ENCODE data around the gene CROCC2. TPM values are rescaled to one million over a fixed set of nuclear protein-coding genes. Genes with fewer than 3 reads are reported as not detected.

The CROCC2 gene
- total and polyA plus RNA-seq, 2 of the 13 experiments (the other 11 are each of a cell fraction or from before 2014, with no cell fraction given), result not detected

DNA sequence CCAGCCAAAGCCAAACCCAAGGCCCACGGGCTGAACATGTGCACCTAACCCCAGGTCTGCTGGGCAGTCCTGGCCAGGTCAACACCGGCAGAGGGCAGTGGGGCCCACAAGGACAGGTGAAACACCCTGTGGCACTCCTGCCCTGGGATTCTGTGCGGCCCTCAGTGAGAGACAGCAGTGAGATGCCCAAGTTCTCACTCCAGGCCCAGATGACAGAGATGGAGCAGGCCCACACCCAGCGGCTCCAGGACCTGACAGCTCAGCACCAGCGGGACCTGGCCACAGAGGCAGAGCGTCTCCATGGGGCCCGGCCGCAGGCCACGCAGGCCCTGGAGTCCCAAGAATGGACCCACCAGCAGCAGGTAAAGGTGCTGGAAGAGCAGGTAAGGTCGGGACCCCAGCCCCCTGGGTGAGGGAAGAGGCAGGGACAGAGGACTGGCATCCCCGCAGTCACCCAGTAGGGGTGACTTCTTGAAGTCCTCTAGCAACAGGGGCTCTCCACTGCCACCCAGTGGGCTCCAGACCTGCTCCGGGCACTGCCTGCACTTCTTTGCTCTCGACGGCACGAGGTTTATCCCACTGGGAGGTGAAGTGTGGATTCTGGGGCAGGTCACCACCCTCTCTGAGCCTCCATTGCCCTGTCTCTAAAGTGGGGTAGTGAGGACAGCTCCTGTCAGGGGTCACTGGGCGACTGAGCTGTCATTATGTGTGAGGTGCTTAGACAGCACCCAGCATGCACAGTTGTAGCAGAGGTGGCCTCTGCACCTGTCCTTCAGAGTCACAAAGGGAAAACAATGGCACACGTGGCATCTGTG, 83.5 kb downstream of the CROCC2 start (continued):
- TF ChIP-seq, protein P1, sequence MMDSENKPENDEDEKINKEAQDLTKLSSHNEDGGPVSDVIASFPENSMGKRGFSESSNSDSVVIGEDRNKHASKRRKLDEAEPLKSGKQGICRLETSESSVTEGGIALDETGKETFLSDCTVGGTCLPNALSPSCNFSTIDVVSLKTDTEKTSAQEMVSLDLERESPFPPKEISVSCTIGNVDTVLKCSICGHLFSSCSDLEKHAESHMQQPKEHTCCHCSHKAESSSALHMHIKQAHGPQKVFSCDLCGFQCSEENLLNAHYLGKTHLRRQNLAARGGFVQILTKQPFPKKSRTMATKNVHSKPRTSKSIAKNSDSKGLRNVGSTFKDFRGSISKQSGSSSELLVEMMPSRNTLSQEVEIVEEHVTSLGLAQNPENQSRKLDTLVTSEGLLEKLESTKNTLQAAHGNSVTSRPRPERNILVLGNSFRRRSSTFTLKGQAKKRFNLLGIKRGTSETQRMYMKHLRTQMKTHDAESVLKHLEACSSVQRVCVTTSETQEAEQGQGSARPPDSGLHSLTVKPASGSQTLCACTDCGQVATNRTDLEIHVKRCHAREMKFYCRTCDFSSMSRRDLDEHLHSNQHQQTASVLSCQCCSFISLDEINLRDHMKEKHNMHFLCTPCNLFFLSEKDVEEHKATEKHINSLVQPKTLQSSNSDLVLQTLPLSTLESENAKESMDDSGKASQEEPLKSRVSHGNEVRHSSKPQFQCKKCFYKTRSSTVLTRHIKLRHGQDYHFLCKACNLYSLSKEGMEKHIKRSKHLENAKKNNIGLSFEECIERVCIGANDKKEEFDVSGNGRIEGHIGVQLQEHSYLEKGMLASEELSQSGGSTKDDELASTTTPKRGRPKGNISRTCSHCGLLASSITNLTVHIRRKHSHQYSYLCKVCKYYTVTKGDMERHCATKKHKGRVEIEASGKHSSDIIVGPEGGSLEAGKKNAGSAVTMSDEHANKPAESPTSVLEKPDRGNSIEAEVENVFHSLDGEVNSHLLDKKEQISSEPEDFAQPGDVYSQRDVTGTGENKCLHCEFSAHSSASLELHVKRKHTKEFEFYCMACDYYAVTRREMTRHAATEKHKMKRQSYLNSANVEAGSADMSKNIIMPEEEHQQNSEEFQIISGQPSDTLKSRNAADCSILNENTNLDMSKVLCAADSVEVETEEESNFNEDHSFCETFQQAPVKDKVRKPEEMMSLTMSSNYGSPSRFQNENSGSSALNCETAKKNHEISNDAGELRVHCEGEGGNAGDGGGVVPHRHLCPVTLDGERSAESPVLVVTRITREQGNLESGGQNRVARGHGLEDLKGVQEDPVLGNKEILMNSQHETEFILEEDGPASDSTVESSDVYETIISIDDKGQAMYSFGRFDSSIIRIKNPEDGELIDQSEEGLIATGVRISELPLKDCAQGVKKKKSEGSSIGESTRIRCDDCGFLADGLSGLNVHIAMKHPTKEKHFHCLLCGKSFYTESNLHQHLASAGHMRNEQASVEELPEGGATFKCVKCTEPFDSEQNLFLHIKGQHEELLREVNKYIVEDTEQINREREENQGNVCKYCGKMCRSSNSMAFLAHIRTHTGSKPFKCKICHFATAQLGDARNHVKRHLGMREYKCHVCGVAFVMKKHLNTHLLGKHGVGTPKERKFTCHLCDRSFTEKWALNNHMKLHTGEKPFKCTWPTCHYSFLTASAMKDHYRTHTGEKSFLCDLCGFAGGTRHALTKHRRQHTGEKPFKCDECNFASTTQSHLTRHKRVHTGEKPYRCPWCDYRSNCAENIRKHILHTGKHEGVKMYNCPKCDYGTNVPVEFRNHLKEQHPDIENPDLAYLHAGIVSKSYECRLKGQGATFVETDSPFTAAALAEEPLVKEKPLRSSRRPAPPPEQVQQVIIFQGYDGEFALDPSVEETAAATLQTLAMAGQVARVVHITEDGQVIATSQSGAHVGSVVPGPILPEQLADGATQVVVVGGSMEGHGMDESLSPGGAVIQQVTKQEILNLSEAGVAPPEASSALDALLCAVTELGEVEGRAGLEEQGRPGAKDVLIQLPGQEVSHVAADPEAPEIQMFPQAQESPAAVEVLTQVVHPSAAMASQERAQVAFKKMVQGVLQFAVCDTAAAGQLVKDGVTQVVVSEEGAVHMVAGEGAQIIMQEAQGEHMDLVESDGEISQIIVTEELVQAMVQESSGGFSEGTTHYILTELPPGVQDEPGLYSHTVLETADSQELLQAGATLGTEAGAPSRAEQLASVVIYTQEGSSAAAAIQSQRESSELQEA (CRISPR knock-in tag; IDR thresholded peaks at IDR 0.05; ENCODE audit: not compliant biosample characterization), result no peak
- TF ChIP-seq MEF2D (CRISPR knock-in tag; IDR thresholded peaks at IDR 0.05) (no peak), SNAPC2 (CRISPR knock-in tag; IDR thresholded peaks at IDR 0.05) (no peak), SOX6 (IDR thresholded peaks at IDR 0.05) (no peak), SOX6 (CRISPR knock-in tag; IDR thresholded peaks at IDR 0.05) (no peak), MAZ (IDR thresholded peaks at IDR 0.05; ENCODE audit: borderline replicate concordance, low read depth, low read length) (no peak), MAZ (CRISPR knock-in tag; IDR thresholded peaks at IDR 0.05; ENCODE audit: low read depth) (no peak), ZNF232 (CRISPR knock-in tag; IDR thresholded peaks at IDR 0.05; ENCODE audit: borderline replicate concordance) (no peak), ZSCAN9 (CRISPR knock-in tag; IDR thresholded peaks at IDR 0.05; ENCODE audit: borderline replicate concordance) (no peak), CENPX (CRISPR knock-in tag; IDR thresholded peaks at IDR 0.05) (no peak), CREM (IDR thresholded peaks at IDR 0.05) (no peak), CREM (CRISPR knock-in tag; IDR thresholded peaks at IDR 0.05) (no peak), FOXA3 (CRISPR knock-in tag; IDR thresholded peaks at IDR 0.05) (no peak), ZSCAN31 (CRISPR knock-in tag; IDR thresholded peaks at IDR 0.05; ENCODE audit: low read depth) (no peak)
- TF ChIP-seq, protein P2, sequence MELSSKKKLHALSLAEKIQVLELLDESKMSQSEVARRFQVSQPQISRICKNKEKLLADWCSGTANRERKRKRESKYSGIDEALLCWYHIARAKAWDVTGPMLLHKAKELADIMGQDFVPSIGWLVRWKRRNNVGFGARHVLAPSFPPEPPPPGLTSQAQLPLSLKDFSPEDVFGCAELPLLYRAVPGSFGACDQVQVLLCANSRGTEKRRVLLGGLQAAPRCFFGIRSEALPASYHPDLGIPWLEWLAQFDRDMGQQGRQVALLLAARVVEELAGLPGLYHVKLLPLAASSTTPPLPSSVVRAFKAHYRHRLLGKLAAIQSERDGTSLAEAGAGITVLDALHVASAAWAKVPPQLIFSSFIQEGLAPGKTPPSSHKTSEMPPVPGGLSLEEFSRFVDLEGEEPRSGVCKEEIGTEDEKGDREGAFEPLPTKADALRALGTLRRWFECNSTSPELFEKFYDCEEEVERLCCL (CRISPR knock-in tag; IDR thresholded peaks at IDR 0.05; ENCODE audit: borderline replicate concordance), result no peak
- TF ChIP-seq, protein P3, sequence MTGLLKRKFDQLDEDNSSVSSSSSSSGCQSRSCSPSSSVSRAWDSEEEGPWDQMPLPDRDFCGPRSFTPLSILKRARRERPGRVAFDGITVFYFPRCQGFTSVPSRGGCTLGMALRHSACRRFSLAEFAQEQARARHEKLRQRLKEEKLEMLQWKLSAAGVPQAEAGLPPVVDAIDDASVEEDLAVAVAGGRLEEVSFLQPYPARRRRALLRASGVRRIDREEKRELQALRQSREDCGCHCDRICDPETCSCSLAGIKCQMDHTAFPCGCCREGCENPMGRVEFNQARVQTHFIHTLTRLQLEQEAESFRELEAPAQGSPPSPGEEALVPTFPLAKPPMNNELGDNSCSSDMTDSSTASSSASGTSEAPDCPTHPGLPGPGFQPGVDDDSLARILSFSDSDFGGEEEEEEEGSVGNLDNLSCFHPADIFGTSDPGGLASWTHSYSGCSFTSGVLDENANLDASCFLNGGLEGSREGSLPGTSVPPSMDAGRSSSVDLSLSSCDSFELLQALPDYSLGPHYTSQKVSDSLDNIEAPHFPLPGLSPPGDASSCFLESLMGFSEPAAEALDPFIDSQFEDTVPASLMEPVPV (CRISPR knock-in tag; IDR thresholded peaks at IDR 0.05), result no peak
- TF ChIP-seq, protein P4, sequence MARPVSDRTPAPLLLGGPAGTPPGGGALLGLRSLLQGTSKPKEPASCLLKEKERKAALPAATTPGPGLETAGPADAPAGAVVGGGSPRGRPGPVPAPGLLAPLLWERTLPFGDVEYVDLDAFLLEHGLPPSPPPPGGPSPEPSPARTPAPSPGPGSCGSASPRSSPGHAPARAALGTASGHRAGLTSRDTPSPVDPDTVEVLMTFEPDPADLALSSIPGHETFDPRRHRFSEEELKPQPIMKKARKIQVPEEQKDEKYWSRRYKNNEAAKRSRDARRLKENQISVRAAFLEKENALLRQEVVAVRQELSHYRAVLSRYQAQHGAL (CRISPR knock-in tag; IDR thresholded peaks at IDR 0.05; ENCODE audit: not compliant biosample characterization), result no peak

Data from HepG2 (cell line).